Skeletal muscle cell (primary cell): ENCODE data around the gene BDH1.
A peak's percentile ranks its signal among the peaks of the same experiment; 100 is the strongest.

Experiments
- DNase-seq: peaks from one replicate; pipeline ENCODE4 v3.0.0-alpha.2; 2010; ENCODE audit warnings: low read depth
- H3K4me3 ChIP-seq: 2 replicates; pipeline ENCODE4 v1.5.1; 2011; ENCODE audit warnings: low read depth, mild to moderate bottlenecking, control low read depth, low read length, moderate library complexity

The BDH1 gene

GRCh38 chr3:197468866-197469382 lies 86.8 kb downstream of the BDH1 start:
- no peak for DNase-seq
- H3K4me3 ChIP-seq: no peak overlapping the region

- no peak overlapping the region for H3K4me3 ChIP-seq
- DNase-seq: no peak
These were observed 87.6 kb downstream of the BDH1 start for GRCh38 chr3:197468167-197468566.

GRCh38 chr3:197466586-197467399 lies 89.0 kb downstream of the BDH1 start:
- no peak for DNase-seq
- peak overlapping the region; percentile 18 for H3K4me3 ChIP-seq

- no peak for DNase-seq
These were observed 89.7 kb downstream of the BDH1 start for GRCh38 chr3:197465996-197466549.

GRCh38 chr3:197465197-197465995 lies 90.4 kb downstream of the BDH1 start:
- DNase-seq: no peak

More at GRCh38 chr3:197465996-197466549, 89.7 kb downstream of the BDH1 start:
- H3K4me3 ChIP-seq: no peak overlapping the region

GRCh38 chr3:197464794-197465193 lies 91.0 kb downstream of the BDH1 start:
- DNase-seq: no peak
- H3K4me3 ChIP-seq: no peak overlapping the region

More at GRCh38 chr3:197465197-197465995, 90.4 kb downstream of the BDH1 start:
- H3K4me3 ChIP-seq: no peak overlapping the region

GRCh38 chr3:197463279-197463678 lies 92.5 kb downstream of the BDH1 start:
- no peak for DNase-seq
- no peak overlapping the region for H3K4me3 ChIP-seq

GRCh38 chr3:197462808-197463207 lies 93.0 kb downstream of the BDH1 start:
- H3K4me3 ChIP-seq: no peak overlapping the region
- DNase-seq: no peak

GRCh38 chr3:197460639-197461038 lies 95.1 kb downstream of the BDH1 start:
- no peak overlapping the region for H3K4me3 ChIP-seq
- no peak for DNase-seq

GRCh38 chr3:197460002-197460401 lies 95.8 kb downstream of the BDH1 start:
- DNase-seq: no peak
- no peak overlapping the region for H3K4me3 ChIP-seq
